Vagina (tissue), 2 donors: ENCODE data around the gene PLD1.

ENCODE experiments used
- CTCF ChIP-seq, 3 experiments: fragments of 450-650 bp in 2 of 3; fragments of 200-600 bp in 1 of 3; sonication (generic) in 1 of 3; IDR thresholded peaks; one replicate each; pipeline ENCODE4 v1.5.1; 2017 to 2019; ENCODE audit warnings: antibody characterized with exemption in 3 of 3, mild to moderate bottlenecking in 2 of 3, moderate library complexity in 2 of 3
- POLR2A ChIP-seq, 2 donors: fragments of 450-650 bp; IDR thresholded peaks; one replicate each; pipeline ENCODE4 v1.6.1; 2017; ENCODE audit warnings: antibody characterized with exemption in 2 of 2, mild to moderate bottlenecking in 2 of 2, moderate library complexity in 2 of 2
- POLR2AphosphoS5 ChIP-seq, 2 donors: sonication (generic); formaldehyde crosslinking; IDR thresholded peaks; one replicate each; pipeline ENCODE4 v1.9.0; 2017; ENCODE audit warnings: antibody characterized with exemption in 2 of 2, mild to moderate bottlenecking in 2 of 2, low read depth in 1 of 2; ENCODE audit not compliant: insufficient read depth in 1 of 2

GRCh38 chr3:171649267-171649666, 161.0 kb downstream of the PLD1 start:
- TF ChIP-seq CTCF (IDR thresholded peaks at IDR 0.05) (no peak), POLR2A (IDR thresholded peaks at IDR 0.05) (no peak), POLR2AphosphoS5 (IDR thresholded peaks at IDR 0.05; ENCODE audit: insufficient read depth in 1 of 2, low read depth in 1 of 2) (no peak)
